ENCODE measurements around the gene AKNA.

Gene AKNA

DNA sequence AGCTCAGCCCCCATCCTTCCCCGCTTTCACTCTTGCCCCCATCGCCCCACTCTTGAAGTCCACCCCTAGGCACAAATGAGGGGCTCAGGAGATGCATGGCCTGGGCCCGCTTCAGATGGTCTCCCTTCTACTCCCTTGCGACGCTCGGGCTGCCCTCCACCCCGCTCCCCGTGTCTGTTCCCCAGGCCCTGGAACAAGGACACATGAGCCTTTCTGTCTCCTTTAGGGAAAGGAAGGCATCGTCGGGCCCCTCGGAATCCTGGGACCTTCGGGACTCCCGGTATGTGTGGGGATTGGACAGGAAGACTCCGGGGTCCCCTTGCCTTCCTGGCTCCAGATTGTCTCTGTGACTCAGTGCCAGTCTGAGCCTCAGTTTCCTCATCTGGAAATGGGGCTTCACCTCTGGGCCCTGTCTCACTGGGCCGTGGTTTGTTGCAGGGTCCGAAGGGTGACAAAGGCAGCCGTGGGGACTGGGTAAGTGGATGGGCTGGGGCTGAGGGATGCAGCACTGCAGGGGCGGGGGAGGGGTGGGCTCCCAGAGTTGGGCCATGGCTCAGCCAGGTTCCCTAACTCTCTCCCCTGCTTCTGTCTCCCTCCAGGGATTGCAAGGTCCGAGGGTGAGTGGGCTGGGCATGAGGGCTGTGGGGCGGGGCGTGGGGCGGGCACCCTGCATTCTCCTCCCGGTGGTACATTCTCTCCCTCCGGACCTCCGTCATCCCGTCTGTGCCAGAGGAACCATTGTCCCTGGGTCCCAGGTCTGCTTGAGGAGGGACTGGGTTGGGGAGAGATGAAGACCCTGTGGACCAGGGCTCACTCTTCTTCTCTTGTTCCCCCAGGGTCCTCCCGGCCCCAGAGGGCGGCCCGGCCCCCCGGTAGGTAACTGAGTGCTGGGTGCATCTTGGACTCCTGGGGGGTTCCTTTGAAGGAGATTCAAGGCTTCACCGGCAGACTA is 86.7 kb downstream of the AKNA start:
- DNase-seq: no peak

DNA sequence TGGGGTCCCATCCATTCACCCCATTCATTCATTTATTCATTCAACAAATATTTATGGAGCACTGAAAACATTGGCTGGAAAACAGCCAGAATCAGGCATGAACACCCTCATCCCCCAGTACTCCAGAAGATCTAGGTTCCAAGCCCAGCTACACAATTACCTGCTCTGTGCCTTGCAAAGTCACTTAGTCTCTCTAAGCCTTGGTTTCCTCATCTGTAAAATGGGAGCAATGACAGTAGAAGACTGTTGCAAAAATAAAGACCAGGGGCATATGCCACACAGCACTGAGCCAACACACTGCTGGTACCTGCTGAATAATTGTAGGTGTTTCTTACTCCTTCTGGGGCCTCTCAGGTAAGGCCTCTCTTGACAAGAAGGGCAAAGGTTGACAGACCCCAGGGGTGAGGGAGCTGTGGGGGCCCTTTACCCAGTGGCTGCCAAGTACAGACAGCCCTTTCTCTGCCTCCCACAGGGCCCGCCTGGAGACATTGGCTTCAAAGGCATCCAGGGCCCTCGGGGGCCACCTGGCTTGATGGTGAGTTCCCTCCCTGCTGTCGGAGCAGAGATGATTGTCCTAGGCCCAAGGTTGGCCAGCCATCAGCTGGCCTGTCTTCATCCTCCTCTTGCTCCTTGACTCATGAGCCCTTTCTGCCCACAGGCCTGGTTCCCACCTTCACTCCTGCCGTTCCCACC is 87.5 kb downstream of the AKNA start:
- no peak for DNase-seq

DNA sequence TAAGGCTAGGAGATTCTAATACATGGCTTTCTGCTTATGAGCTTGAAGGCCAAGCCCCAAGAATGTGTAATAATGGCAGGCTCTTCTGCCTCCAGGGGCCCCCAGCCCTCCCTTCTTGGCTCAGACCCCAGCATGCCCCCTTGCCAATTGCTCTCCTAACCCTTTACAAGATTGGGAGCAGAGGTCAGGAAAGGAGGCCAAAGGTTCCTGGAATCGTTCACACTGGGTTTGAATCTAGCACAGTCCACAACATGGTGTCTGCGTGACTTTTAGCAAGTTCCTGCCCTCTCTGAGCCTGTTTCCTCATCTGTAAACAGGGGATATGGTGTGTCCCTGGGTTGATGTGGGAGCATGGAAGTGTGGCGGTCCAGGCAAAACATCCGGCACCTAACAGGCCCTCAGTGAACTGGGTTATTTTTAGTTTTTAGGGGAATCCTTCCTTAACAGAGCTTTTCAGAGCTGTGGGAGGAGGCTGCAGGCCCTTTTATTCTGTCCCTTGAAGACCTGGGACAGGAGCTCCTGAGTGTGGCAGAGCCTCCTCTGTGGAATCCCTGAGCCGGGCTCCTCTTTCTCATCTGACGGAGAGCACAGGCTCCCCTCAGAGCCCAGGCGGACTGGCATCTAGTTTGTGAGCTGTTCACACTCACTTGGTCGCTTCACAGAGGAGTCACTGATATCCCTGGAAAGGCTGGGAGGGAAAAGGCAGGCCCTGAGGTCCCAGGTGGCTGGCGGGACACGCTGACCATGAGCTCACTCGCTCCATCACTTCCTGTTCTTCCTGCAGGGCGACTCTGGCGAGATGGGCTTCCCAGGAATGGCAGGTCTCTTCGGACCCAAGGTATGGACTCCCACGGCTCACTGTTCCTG is 88.3 kb downstream of the AKNA start:
- DNase-seq: no peak

DNA sequence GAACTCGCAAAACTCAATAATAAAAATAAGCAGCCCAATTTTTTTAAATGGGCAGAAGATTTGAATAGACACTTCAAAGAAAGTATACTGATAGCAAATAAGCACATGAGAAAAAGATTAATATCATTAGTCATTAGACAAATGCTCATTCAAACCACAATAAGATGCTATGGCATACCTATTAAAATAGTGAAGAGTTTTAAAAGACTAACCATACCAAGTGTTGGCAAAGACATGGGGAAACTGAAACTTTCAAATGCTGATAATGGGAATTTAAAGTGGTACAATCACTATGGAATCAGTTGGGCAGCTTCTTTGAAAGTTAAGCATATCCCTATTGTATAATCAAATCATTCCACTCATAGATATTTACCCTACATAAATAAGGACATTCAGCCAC is 91.4 kb downstream of the AKNA start:
- no peak for DNase-seq

DNA sequence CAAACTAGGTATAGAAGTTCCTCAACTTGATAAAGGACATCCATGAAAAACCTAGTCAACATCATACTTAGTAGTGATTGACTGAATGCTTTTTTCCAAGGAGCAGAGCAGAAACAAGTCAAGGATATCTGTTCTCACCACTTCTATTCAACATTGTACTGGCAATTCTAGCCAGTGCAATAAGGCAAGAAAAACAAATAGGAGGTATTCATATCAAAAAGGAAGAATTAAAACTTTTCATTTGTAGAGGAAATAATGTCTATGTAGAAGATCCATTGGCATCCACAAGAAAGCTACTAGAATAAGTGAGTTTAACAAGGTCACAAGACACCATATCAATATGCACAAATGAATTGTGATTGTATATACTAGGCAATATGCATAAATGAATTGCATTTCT is 93.1 kb downstream of the AKNA start:
- DNase-seq: no peak

DNA sequence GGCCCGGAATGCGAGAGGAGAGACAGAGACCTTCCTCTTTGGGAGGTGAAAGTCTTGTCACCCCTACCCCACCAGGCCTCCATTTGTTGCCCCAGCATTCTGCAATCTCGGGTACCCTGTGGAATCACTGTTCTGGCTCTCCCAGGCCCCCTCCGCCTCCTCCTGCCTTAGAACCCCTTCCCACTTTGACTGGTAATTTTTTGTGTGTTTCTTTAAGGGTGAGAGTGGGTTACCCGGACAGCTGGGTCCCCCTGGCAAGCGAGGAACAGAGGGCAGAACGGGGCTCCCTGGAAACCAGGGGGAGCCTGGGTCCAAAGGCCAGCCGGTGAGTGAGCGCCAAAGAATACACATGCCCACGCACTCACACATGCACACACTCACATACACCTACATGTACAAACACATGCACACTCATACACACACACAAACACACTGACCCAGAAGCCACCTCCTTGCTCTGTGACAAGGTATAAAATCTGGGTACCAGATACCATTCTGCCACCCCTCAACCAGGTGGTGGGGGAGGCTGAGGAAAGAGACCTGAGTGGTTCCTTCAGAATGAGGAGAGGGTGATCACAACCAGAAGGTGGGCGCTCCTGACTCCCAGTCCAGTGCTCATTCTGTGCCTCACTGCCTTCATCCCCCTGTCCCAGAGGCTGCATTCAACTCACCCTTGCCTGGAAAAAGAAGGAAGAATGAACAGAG is 95.7 kb downstream of the AKNA start:
- DNase-seq: no peak

DNA sequence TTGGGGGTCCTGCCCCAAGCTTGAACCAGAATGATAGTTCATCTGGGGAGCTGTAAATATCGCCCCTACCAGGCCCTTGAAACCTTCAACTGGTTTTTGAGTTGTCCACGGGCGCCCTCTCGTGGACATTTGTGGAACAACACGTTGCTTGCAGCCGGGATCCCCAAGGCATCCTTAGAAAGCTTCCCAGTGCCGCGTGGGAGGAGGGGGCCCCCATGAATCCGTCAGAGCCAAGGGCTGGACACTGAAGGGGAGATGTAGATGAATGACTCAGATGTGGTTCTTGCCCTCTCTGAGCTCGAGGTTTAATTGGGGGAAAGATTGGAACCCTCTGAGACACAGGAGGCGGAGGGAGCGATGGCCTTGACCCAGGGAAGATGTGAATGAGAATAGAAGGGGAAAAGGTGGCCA is 96.7 kb downstream of the AKNA start:
- DNase-seq: peak; percentile 66

DNA sequence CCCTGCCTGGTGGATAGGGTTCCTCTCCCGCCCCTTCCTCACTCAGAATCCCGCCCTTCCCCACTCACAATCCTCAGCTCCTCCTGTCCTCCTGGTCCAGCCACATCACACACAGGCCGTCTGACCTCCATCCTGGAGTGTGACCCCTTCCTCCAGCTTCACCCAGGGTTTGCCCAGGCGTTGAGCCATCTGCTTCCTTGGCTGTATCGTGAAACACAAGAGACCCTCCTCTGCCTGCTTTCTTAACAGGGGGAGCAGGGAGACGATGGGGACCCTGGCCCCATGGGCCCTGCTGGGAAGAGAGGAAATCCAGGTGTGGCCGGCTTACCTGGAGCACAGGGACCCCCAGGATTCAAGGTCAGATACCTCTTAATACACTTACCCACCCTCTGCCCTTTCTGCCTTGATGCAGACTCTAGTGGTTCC is 97.2 kb downstream of the AKNA start:
- DNase-seq: no peak

DNA sequence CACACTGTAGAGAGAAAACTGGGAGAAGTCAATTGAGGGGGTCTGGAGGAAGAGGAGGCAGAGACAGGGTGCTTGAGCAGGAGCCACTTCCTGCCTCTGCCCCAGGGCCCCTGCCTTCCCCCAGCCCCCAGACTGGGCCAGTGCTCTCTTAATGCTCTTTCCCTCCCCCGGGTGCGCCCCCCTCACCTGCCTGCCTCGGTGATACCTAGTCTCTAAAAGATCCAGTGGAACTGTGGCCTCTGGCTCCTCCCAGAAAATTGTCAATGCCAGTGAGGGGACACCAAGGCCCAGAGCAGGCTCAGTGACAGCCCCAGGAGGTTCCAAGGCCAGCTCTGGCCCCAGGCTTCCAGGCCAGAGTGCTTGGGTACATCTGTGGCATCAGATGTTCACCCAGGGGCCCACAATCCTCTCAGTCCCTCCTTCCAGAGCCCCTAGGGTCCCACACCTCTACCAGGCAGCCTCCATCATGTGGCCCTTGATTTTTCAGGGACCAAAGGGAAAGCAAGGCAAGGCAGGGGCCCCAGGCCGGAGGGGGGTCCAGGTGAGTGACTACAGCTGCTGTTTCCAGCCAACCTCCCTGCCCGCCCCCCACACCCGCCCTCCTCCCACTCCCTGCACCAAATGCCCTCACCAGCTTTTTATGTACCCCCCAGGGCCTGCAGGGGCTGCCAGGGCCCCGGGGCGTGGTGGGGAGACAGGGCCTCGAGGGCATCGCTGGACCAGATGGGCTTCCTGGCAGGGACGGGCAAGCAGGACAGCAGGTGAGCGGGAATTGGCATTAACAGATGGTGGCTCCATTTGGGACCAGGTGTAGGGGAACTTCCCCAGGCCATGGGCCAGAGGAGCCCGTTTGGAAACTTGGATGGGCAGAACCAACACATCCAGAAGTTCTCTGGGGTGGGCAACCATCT is 98.0 kb downstream of the AKNA start:
- DNase-seq: no peak

DNA sequence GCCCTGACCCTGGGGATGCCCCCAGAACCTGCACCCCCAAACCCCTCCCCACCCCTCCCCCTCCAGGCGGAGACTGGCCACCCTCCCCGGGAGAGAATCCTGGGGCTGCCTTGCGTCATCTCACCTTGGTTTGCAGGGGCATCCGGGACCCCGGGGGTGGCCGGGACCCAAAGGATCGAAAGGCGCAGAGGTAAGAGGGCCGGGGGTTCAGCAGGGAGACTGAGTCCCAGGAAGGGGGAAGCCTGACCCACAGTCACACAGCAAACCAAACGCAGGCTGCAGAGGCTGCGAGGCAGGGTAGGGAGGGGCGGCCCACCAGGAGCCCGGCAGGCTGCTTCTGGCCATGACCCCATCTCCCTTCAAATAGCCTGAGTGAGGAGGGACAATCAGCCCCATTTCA is 98.7 kb downstream of the AKNA start:
- no peak for DNase-seq

DNA sequence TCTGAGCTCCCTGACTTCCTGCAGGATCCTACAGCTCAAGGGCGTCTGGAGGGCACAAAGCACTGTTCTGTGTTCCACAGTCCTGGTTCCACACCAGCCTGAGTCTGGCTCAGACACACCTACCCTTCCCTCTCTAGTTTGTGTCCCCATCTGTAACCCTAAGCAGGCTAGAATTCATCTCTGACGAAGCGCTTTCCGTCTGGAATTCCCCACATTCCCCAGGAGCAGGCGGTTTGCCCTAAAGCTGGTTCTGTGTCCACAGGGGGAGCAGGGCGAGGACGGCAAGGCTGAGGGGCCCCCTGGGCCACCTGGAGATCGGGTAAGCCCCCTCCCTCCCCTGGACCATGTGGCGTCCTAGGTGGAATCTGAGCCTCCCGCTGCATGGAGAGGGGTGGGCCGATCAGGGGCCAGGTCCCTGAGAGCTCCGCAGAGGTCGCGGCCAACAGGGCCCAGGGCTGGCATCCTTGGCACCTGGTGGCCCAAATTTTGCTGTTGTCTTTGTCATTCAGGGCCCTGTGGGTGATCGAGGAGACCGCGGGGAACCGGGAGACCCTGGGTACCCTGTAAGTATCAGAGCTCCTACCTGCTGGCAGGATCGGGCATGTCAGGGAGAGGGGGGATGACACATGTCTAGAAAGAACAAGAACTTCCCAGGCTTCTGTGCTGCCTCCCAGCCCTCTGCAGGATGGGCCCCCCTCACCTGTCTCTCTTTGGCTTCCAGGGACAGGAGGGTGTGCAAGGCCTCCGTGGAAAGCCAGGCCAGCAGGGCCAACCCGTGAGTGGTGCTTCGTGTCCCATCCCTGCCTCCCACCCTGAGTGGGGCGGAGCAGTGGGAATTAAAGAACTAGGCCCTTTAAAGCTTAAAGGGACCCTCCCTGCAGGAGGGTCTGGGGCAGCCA is 99.3 kb downstream of the AKNA start:
- DNase-seq: peak; percentile 84

DNA sequence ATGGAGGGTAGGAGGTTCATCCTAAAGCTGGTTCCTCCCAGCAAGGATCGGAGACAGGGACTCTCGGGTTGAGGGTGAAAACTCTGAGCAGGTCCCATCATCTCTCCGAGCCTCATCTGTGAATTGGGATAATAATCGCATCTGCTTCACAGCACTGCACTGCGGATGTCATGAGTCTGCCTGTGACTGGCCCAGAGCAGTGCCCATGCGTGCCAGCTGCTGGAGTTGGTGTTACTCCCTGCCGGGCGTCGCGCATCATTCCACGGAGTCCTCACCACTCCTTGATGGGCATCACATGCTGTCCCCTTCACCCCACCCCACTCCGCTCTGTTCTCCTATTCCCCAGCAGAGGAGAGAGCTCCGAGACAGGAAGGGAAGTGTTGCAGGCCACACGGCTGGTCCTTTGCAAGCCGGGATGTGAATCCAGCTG is 100.0 kb downstream of the AKNA start:
- no peak for DNase-seq

DNA sequence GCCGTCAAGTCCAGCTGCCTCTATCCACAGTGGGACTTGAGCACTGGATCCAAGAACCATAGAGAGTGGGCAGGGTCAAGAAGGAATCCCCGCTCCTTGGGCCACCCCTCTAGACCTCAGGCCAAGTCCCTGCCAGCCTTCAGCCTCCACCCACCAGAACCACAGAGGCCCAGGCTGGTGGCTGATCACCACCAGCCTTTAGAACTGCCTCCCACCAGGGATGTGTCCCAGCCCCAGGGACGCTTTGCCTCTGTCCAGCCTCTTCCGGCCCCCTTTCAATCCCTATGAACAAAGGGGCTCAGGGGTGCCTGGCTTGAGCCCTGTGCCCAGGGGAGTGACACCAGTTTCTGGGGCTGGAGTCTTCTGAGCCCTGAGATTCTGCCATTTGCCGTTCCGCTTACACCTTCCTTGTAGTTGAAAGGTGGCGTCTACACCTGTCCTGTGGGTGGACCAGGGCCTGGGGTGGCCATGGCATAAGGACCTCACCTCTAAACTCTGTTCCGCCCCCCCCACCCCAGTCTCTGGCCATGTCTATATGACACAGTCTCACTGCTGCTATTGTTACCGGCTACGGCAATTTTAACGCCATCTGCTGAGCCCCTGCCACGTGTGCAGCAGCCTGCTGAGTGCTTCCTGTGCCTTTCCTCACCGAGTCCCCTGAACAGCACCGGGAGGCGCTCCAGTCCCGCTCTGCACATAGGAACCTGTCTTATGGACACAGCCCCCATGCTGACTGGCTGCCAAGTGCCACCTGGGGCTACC is 100.6 kb downstream of the AKNA start:
- DNase-seq: peak; percentile 31

DNA sequence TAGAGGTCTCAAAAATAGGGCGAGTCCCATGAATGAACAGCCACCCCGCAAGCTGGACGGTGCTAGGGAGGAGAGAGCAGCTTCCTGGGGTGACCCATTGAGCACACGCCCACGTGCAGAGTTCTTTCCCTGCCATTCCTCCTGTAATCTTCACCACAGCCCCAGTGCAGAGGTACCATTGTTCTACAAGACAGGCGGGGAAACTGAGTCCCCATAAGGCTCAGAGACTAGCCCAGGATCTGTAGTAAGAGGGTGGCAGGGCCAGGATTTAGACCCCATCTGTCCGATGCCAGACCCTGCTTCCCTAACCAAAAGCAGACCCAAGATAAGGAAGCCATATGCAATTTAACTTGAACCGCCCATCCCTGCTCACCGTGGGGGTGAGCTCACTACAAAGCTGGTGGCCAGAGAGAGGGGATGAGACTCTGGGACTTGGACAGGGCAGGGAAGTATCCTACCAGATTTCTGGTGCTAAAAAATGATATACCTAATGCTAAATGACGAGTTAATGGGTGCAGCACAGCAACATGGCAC is 101.6 kb downstream of the AKNA start:
- no peak for DNase-seq

DNA sequence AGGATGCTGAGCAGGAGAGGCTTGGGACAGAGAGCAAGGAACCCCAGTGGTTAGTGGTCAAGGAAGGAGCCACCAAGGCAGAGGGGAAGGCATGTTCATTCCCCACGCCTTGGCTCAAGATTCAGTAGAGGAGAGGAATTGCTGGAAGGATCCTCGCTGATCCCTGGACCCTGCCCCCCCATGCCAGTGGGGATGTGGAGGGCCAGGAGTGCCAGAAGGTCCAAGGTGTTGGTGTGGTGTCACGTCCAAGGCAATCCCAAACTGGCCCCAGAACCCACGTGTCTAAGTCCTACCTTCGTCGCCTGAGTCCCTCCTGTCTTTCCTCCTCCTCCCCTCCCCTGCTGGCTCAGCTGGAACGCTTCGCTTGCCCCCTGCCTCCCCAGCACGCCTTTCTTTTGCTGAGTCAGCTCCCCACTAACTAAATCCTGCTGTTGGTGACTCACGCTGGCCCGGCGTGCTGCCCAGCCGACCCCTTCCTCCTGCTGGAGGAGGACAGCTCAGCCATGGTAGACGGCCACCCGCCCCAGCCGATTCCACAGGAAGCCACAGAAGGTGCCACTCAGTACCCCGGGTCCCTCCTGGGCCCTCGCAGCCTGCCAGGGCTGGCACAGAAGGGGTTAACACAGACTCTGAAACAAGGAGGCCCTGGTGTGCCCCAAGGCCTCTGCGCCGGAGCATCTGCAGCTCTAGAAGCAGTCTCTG is 102.5 kb downstream of the AKNA start:
- peak; percentile 95 for DNase-seq

DNA sequence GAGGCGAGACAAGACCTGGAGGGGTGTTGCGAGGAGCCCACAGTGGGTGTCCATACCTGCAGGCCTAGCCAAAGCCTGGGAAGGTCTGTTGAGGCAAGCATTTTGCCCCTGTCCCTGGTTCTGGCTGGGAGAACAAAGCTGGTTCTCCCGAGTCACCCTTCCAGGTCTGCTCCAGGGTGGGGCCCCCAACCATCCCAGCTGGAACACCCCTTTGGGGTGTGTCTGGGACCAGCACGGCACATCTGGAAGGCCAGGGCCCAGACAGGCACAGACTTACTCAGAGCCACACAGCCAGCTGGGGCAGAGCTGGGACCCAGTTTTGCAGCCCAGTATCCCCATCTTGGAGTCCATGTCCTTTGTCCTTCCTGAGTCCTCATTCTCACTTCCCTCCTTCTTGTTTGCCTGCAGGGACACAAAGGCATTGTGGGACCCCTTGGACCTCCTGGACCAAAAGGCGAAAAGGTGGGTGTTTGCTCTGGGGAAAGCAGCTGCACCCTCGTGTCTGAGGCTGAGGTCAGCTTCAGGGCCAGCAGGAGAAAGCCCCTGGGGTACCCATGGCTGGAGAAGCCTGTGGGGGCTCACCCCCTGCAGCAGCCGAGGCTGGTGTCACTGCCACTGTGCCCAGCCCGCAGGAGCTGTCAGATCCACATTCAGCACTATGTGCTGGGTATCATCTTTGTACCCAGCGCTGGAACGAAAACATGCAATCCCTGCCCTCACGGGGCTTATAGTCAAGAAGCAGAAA is 103.3 kb downstream of the AKNA start:
- DNase-seq: no peak

Measured in fibroblast of skin of abdomen (primary cell).